ENCODE measurements around the gene DEK. TPM values are rescaled to one million over a fixed set of nuclear protein-coding genes. Genes with fewer than 3 reads are reported as not detected.

Gene DEK
- total and polyA plus RNA-seq, 2 experiments from 2014 or later = 101 to 116 TPM

DNA sequence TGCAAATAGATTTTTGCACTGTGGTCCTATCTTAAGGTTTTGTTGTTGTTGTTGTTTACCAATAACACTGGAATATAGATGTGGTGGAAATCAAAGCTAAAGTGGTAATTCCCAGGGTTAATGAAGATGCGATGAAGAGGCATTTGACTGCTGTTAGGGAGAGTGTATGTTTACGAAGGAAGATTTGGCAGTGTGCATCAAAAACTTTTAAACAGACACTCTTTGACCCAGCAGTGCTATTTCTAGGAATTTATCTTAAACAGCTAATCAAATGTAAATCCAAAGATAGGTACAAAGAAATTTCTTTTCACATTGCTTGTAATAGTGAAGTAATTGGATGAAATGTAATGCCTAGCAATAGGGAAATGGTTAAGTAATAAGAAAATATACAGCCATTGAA lies 75.1 kb downstream of the DEK start:
- Histone ChIP-seq H3K27ac (no peak overlapping the region), H3K36me3 (ENCODE audit: low read depth) (no peaks in the 10 kb centered on the region), H3K9ac (no peak overlapping the region), H3K27me3 (replicated peaks; ENCODE audit: insufficient read depth) (no peaks in the 10 kb centered on the region), H2AFZ (no peak overlapping the region), H3K4me2 (ENCODE audit: unreplicated experiment) (no peak overlapping the region), H3F3A (ENCODE audit: insufficient read depth) (no peaks in the 10 kb centered on the region), H3K9me3 (ENCODE audit: low read depth) (no peaks in the 10 kb centered on the region), H4K20me1 (ENCODE audit: insufficient read depth) (no peaks in the 10 kb centered on the region), H3K4me1 (ENCODE audit: insufficient read depth) (no peaks in the 10 kb centered on the region), H3K9me2 (ENCODE audit: insufficient read depth) (no peaks in the 10 kb centered on the region), H3K79me2 (ENCODE audit: insufficient read depth) (no peaks in the 10 kb centered on the region), H3K4me3 (no peak overlapping the region)
- TF ChIP-seq EZH2phosphoT487 (IDR thresholded peaks at IDR 0.05; ENCODE audit: insufficient read depth, low read depth) = no peak
- no peak for TF ChIP-seq EZH2 (IDR thresholded peaks at IDR 0.05; ENCODE audit: insufficient read depth, poor library complexity, severe bottlenecking)
- DNase-seq = no peak
- WGBS, 2 experiments (ENCODE audit: low coverage in 1 of 2, low lambda C conversion rate in 2 of 2, missing lambda C conversion rate in 2 of 2) = 97 to 98% methylated on average over 2 of the region's 2 CpGs
- in situ Hi-C loops (cut with MboI) = no loop called here

DNA sequence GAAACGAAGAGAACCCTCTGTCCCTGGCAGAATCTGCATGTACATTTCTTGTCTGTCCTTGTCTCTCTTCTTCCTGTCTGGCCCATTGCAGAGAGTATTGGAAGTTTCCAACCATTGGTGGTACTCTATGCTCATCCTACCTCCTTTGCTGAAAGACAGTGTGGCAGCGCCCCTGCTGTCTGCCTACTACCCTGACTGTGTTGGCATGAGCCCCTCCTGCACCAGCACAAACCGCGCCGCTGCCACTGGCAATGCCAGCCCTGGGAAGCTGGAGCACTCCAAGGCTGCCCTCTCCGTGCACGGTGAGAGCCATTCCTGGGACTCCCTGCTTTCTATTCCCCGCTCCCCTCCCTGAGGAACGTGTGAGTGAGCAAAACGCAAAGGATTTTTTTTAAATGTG lies 76.6 kb downstream of the DEK start:
- Histone ChIP-seq H3K27ac (no peak overlapping the region), H3F3A (ENCODE audit: insufficient read depth) (no peaks in the 10 kb centered on the region), H3K9me2 (ENCODE audit: insufficient read depth) (no peaks in the 10 kb centered on the region), H4K20me1 (ENCODE audit: insufficient read depth) (no peaks in the 10 kb centered on the region), H3K27me3 (replicated peaks; ENCODE audit: insufficient read depth) (no peaks in the 10 kb centered on the region), H2AFZ (no peak overlapping the region), H3K9ac (no peak overlapping the region), H3K9me3 (ENCODE audit: low read depth) (no peaks in the 10 kb centered on the region), H3K79me2 (ENCODE audit: insufficient read depth) (no peaks in the 10 kb centered on the region), H3K4me2 (ENCODE audit: unreplicated experiment) (no peak overlapping the region), H3K4me3 (no peak overlapping the region), H3K36me3 (ENCODE audit: low read depth) (no peaks in the 10 kb centered on the region), H3K4me1 (ENCODE audit: insufficient read depth) (no peaks in the 10 kb centered on the region)
- in situ Hi-C loops (cut with MboI) = no loop called here
- no peak for DNase-seq
- WGBS, 2 experiments (ENCODE audit: low coverage in 1 of 2, low lambda C conversion rate in 2 of 2, missing lambda C conversion rate in 2 of 2) = 96% methylated on average over 10 of the region's 10 CpGs
- no peak for TF ChIP-seq EZH2phosphoT487 (IDR thresholded peaks at IDR 0.05; ENCODE audit: insufficient read depth, low read depth)
- no peak for TF ChIP-seq EZH2 (IDR thresholded peaks at IDR 0.05; ENCODE audit: insufficient read depth, poor library complexity, severe bottlenecking)

DNA sequence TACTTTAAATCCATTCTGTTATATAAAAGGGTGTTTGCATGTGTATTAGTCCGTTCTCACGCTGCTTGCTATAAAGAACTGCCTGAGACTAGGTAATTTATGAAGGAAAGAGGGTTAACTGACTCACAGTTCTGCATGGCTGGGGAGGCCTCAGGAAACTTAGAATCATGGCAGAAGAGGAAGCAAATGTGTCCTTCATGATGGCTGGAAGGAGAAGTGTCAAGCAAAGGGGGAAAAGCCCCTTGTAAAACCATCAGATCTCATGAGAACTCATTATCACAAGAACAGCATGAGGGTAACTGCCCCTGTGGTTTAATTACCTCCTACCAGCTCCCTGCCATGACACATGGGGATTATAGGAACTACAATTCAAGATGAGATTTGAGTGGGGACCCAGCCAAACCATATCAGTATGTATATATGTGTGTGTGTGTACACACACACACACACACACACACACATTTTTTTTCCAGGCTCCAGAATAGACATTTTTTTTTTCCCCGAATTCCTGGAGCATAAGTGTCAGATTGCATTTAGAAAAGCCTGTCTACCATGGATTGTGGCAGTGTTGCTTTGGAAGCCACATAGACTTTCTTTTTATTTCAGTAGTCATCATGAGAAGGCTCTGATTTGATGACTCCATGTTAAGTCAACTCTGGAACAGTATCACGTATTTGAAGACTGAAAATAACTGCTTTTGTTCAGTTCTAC lies 77.6 kb downstream of the DEK start:
- Histone ChIP-seq H3K9ac (no peak overlapping the region), H3K4me3 (no peak overlapping the region), H3K36me3 (ENCODE audit: low read depth) (no peaks in the 10 kb centered on the region), H3K4me1 (ENCODE audit: insufficient read depth) (no peaks in the 10 kb centered on the region), H3K9me3 (ENCODE audit: low read depth) (no peaks in the 10 kb centered on the region), H4K20me1 (ENCODE audit: insufficient read depth) (no peaks in the 10 kb centered on the region), H2AFZ (no peak overlapping the region), H3K4me2 (ENCODE audit: unreplicated experiment) (no peak overlapping the region), H3K27ac (no peak overlapping the region), H3K79me2 (ENCODE audit: insufficient read depth) (no peaks in the 10 kb centered on the region), H3K27me3 (replicated peaks; ENCODE audit: insufficient read depth) (no peaks in the 10 kb centered on the region), H3F3A (ENCODE audit: insufficient read depth) (no peaks in the 10 kb centered on the region), H3K9me2 (ENCODE audit: insufficient read depth) (no peaks in the 10 kb centered on the region)
- in situ Hi-C loops (cut with MboI) = no loop called here
- WGBS, 2 experiments (ENCODE audit: low coverage in 1 of 2, low lambda C conversion rate in 2 of 2, missing lambda C conversion rate in 2 of 2) = 95 to 97% methylated on average over 4 of the region's 4 CpGs
- DNase-seq = no peak
- TF ChIP-seq EZH2phosphoT487 (IDR thresholded peaks at IDR 0.05; ENCODE audit: insufficient read depth, low read depth) (no peak), EZH2 (IDR thresholded peaks at IDR 0.05; ENCODE audit: insufficient read depth, poor library complexity, severe bottlenecking) (no peak)

DNA sequence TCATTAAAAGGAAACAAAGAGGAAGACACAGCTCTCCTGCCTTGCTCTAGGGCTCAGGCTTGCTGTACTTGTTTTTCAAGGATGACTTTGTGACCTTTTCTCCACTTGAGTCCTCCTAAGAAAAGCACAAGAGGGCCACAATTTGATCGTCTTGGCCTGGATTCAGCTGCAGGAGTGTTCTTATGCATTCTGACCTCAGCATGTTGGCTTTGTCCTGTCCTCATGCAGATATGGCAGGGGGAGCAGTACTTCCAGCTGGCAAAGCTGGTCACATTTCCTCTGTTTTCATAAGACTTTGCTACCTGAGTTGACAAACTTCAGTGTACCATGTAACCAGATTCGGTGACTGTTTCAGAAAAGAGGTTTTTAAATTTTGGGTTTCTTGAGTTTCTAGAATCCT lies 78.3 kb downstream of the DEK start:
- Histone ChIP-seq H3K9me3 (ENCODE audit: low read depth) (no peaks in the 10 kb centered on the region), H2AFZ (no peak overlapping the region), H3K9ac (no peak overlapping the region), H3F3A (ENCODE audit: insufficient read depth) (no peaks in the 10 kb centered on the region), H3K4me2 (ENCODE audit: unreplicated experiment) (no peak overlapping the region), H3K27ac (no peak overlapping the region), H3K4me1 (ENCODE audit: insufficient read depth) (no peaks in the 10 kb centered on the region), H3K27me3 (replicated peaks; ENCODE audit: insufficient read depth) (no peaks in the 10 kb centered on the region), H4K20me1 (ENCODE audit: insufficient read depth) (no peaks in the 10 kb centered on the region), H3K4me3 (no peak overlapping the region), H3K79me2 (ENCODE audit: insufficient read depth) (no peaks in the 10 kb centered on the region), H3K36me3 (ENCODE audit: low read depth) (no peaks in the 10 kb centered on the region), H3K9me2 (ENCODE audit: insufficient read depth) (no peaks in the 10 kb centered on the region)
- 93 to 98% methylated on average over 2 of the region's 2 CpGs for WGBS, 2 experiments (ENCODE audit: low coverage in 1 of 2, low lambda C conversion rate in 2 of 2, missing lambda C conversion rate in 2 of 2)
- in situ Hi-C loops (cut with MboI) = no loop called here
- no peak for DNase-seq
- TF ChIP-seq EZH2phosphoT487 (IDR thresholded peaks at IDR 0.05; ENCODE audit: insufficient read depth, low read depth) (no peak), EZH2 (IDR thresholded peaks at IDR 0.05; ENCODE audit: insufficient read depth, poor library complexity, severe bottlenecking) (no peak)
